Non-pigmented ciliary epithelial cell (primary cell): ENCODE data around the gene CENPV.
"Not testable (repeated sequence)": the region's sequence is repeated elsewhere in the genome, so short reads cannot be mapped to it uniquely, and the experiment has no call there.

Experiments used
- DNase-seq: peaks from one replicate; pipeline ENCODE4 v3.0.0-alpha.2; 2010; ENCODE audit warnings: low read depth

The CENPV gene

DNA sequence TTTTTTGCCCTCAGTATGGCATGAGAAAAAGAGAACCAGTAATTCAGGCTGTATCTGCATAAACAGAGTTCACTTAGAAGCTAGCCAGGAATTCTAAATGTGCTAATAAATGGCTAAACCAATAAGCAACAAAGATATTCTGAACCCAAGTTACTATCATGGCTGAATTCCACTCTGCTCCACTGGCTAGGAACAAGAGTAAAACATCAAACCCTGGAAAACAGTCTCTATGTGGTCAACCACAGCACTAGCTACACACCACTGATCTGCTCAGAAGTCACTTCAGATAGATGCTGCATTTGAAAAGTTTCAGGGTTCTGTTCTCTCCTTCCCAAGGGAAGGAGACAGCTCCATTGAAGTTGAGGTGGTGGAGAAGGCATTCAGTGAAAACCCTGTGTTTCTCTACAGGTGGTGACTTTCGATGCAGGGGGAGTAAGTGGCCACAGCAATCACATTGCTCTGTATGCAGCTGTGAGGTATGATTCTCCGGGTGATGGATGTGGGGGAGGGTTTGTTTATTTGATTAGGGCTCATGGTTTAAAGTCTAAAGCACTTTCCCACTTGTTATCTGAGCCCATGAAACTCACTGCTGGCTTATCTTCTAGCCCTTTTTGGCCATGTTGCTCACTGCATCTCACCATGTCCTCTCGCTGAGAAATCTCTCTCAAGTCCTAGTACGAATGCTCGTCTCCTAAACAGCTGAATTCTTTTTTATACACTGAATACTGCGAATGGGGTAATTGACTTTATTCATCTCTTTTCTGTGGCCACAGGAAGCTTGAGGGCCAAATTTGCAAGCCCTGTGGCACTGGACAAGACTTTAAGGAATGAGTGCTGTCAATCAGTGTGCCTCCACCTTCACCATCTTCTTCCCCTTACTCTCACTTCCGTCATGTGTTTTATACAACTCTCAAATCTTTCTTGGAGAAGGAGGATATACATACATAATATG, 39.9 kb downstream of the CENPV start:
- DNase-seq, result no peak

GRCh38 chr17:16312061-16312460, 41.2 kb downstream of the CENPV start:
- DNase-seq, result not testable (repeated sequence)

- no peak for DNase-seq
These were observed 47.1 kb downstream of the CENPV start for GRCh38 chr17:16306211-16306610.

GRCh38 chr17:16304830-16305229, 48.4 kb downstream of the CENPV start:
- no peak for DNase-seq

DNA sequence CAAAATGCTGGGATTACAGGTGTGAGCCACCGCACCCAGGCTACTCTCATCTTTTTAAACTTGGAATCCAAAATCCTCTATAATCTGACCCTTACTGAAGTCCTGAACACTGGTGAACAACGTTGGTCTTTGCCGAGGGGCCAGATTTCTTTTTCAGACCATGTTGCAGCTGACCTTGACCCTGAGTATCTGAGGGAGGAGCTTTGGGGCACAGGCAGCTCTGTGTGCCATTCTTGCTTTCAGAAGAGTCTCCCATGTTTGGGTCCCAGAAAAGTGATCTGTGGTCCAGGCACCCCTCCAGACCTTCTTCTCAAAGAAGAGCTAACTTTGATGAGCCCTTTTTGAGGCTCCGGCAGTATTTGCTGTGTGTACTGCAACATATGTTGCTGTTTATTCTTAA, 50.4 kb downstream of the CENPV start:
- no peak for DNase-seq

- no peak for DNase-seq
These were observed 51.1 kb downstream of the CENPV start for GRCh38 chr17:16301963-16302855.

DNA sequence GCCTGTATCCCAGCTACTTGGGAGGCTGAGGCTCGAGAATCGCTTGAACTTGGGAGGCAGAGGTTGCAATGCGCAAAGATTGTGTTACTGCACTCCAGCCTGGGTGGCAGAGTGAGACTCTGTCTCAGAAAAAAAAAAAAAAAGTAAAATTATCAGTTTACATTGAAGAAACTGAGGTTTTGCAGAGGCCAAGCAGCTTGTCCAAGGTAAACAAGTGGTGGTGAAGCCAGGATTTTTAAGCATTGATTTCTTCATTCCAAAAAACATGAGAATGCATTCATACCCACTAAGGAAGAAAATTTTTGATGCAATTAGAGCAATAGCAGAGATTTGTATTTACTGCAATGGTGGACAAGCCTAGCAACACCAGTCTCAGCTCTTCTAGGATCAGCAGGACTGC, 52.7 kb downstream of the CENPV start:
- DNase-seq, result no peak

- no peak for DNase-seq
These were observed 55.1 kb downstream of the CENPV start for GRCh38 chr17:16298140-16298662.

DNA sequence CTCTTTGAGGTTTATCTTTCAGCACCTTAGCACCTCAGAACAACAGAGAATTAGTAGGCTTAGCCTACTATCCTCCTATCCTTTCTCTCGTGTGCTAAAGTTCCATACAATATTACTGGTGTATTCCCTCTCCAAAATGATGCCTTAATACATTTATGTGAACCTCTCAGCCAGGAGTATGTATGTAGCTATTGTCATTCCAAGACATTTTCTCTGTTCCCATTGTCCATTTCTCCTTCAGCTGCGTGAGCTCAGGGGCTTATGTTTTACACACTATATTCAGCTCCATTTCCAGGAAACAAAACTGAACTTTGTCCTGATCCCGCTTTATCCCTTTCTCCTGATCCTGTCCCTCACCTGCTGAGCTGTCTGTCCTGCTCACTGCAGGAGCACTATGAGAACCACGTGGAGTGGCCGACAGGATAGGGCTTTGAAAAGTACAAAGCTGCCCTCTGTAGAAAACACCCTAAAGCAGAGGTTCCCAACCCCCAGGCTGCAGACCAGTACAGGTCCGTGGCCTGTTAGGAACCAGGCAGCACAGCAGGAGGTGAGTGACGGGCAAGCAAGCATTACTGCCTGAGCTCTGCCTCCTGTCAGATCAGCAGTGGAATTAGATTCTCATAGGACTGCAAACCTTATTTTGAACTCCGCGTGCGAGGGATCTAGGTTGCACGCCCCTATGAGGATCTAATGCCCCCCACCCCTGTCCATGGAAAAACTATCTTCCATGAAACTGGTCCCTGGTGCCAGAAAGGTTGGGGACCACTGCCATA, 55.7 kb downstream of the CENPV start:
- no peak for DNase-seq

- DNase-seq, result not testable (repeated sequence)
These were observed 57.2 kb downstream of the CENPV start for GRCh38 chr17:16296072-16296471.

DNA sequence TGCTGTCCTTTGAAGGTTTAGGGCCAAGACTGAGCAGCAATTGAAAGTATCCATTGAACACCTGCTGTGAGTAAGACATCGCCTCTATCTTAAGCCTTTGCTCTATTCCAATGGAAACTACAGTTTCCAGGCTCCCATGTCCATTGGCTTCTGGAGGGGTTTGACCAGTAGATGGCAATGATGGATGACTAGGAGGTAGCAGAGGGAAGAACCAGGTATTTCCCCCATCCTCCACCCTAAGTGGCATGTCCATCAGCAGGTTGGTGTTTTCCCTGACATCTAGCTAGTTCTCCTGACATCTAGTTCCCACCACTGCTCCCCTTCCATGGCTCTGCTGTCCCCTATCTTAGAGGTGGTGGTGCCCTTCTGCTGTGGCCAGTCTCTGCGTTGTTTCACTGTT, 58.7 kb downstream of the CENPV start:
- DNase-seq, result no peak

DNA sequence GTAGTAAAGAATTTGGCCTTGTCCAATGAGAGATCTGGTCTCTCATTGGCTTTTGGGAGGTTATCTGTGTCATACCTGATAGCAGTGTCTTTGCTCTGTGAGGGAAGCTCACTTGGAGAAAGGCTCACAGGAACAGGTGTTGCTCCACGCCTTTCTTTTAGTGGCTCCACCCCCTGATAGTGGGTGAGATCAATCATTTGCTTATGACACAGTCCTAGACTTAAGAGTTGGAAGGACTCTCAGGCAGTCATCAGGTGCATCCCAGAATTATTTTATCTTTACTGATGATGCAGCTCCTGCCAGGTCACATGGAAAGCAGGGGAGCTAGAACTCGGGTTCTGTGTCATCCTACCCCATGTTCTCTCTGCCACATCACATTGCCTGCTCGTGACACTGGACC, 59.3 kb downstream of the CENPV start:
- DNase-seq, result no peak
